GM10266 (cell line): Measurements from ENCODE around the gene PTPRM.

Experiments used
- DNase-seq: peaks from one replicate; pipeline ENCODE4 v3.0.0; 2012; ENCODE audit errors: extremely low spot score
- TF ChIP-seq, protein P1 (sequence below): IDR thresholded peaks from 2 replicates; pipeline ENCODE4 v1.5.1; 2012; ENCODE audit warnings: mild to moderate bottlenecking, low read depth; ENCODE audit not compliant: control insufficient read depth, insufficient read depth; ENCODE audit errors: missing control alignments

PTPRM gene

DNA sequence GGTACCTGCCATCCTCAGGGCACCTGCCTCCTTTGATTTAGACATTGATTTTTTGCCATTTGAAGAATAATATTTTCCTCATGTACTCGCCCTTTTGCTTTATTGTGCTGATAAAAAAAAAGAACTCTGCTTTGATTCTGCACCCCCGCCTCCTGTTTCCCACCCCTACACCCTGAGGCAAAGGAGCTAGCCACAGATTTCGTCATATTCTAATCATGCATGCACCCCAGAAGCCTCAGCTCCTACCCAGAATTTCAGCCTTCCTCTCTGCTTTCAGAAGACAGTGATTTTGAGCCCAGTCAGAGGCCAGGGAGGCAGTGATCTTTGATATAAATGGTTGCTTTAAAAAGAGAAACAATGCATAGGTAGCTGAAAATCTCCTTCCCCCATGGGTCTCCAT lies 329.0 kb downstream of the PTPRM start:
- TF ChIP-seq, protein P1, sequence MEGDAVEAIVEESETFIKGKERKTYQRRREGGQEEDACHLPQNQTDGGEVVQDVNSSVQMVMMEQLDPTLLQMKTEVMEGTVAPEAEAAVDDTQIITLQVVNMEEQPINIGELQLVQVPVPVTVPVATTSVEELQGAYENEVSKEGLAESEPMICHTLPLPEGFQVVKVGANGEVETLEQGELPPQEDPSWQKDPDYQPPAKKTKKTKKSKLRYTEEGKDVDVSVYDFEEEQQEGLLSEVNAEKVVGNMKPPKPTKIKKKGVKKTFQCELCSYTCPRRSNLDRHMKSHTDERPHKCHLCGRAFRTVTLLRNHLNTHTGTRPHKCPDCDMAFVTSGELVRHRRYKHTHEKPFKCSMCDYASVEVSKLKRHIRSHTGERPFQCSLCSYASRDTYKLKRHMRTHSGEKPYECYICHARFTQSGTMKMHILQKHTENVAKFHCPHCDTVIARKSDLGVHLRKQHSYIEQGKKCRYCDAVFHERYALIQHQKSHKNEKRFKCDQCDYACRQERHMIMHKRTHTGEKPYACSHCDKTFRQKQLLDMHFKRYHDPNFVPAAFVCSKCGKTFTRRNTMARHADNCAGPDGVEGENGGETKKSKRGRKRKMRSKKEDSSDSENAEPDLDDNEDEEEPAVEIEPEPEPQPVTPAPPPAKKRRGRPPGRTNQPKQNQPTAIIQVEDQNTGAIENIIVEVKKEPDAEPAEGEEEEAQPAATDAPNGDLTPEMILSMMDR = no peak
- no peak for DNase-seq

DNA sequence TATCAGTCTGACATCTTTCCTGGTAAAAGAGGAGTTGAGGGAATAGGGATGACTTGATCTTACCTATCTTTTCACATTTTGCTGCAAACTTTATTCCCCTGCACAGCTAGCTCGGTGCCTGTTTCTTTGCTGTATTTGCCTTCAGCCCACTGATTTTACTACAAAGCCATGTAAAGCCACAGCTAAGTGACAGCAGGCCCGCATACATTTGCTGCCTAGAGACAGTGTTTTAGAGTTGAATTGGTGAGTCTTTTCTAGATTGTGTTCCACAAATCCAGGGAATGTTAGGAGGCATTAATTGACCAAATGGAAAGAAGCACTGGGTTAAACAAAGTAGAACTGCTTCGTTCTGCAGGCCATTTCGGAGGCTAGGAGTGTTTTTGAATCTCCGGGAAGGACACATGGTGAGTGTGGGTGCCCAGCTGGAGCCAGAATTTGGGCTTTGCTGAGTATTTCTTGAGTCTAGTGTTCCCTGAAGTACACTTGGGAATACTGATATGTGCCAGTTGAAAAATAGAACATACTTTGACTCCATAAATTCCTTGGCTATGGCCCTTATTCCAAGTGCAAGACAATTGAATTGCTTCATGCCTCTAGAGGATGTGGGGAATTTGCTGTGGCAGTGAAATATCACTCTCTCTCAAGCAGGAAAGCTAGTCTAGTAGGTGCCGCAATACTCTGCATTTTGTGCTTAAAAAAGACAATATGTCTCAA lies 329.8 kb downstream of the PTPRM start:
- DNase-seq = no peak
- TF ChIP-seq, protein P1 = no peak

DNA sequence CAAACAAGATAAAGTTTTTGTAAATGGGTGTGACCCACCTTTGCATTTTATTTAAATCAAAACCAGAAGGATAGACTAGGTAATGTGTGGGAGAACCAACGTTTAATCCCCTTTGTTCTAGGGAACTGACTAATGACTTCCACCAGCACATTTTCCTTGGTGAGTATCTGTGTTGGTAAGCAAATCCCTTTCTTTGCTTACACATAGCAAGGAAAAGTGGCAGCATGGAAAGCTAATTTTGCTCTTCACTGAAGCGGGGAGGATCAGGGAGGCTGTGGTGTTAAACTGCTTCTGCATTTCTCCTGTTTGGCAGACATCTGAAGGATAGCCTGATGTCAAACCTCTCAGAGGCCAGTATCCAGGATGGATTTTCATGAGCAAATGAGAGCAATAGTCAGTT lies 331.1 kb downstream of the PTPRM start:
- DNase-seq = no peak
- TF ChIP-seq, protein P1 = no peak

DNA sequence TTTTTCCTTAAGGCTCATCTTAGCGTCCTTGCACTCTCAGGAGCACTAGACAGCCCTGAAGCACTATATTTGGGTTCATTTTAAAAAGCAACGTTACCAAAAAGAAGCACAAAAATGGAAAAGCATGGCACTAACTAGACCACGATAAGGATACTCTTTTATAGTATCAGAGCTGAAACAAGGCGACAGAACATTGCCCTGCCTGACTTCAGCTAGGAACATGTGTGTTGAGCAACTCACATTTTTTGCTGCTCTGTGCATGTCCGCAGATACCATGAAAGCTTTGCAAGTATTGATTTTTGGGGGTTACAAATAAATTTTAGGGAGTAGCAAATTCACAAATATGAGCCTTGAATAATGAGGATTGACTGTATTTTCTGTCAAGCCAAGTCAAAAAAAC lies 332.0 kb downstream of the PTPRM start:
- TF ChIP-seq, protein P1 = no peak
- DNase-seq = no peak

DNA sequence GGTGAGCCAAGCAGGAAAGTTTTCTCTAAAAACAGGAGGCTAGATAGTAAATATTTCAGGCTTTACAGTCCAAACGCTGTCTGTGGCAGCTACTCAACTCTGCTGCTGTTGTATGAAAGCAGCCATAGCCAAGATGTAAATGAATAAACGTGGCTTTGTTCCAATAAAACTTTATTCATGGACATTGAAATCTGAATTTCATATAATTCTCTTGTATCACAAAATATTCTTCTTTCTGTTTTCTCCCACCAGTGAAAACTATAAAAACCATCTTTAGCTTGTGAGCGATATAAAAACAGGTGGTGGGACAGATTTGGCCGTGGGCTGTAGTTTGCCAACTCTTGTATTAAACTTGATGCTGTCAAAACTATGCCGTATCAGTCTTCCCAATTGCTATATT lies 333.0 kb downstream of the PTPRM start:
- no peak for DNase-seq
- TF ChIP-seq, protein P1 = no peak

DNA sequence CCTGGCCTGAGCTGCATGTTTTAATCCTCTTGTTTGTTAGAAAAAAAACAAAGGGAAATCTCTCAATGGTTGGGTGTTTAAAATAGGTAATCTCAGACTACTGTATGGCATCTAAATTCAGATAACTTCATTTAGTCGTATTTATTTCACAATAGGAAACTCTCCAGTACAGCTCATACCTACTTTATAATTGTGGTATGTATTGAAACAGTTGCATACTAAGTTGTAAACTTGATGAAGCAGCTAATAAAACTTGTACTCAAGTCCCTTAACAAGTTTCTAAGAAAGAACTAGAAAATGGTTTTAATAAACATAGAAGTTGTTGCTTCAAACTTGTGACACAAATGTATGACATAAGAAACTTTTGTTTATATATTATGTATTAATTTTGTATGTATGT lies 334.5 kb downstream of the PTPRM start:
- DNase-seq = no peak
- TF ChIP-seq, protein P1 = no peak

DNA sequence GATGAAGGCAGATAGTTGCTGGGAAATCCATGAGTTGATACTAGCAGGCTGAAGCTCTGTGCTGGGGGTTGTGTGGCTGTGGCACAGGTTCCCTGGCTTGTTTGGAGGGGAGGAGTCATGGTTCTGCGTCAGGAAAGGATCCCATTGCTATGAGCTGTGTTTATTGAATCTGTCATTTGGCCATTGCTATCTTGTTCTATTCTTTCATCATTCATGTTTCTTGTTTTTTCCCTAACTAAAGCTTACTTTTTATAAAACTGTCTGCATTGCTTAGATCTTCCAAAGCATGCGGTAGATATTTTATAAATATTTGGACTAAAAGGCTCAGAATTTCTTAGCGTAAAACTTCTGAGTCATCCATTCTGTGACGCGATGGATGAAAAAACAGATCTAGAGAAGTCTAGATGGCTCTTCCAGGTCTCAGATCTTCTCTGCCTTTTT lies 335.3 kb downstream of the PTPRM start:
- TF ChIP-seq, protein P1 = no peak
- no peak for DNase-seq
